Spleen (tissue), 11 donors: ENCODE data around the gene PPP1R26. TPM values are rescaled to one million over a fixed set of nuclear protein-coding genes. Genes with fewer than 3 reads are reported as not detected.

Source experiments
- DNase-seq: peaks from one replicate; pipeline ENCODE4 v3.0.0-alpha.2; 2020
- H3K27ac ChIP-seq, 8 donors: fragments of 200-600 bp; sonication (generic) in 7 of 8; 1 replicate in 4 of 8; 2 replicates in 4 of 8; pipeline versions ENCODE4 v1.5.0 to v1.8.0; 2016 to 2021; ENCODE audit warnings: inconsistent platforms in 4 of 8, mild to moderate bottlenecking in 4 of 8, moderate library complexity in 1 of 8
- H3K27me3 ChIP-seq, 7 donors: fragments of 200-600 bp; sonication (generic) in 6 of 7; replicated peaks in 1 of 7; 1 replicate in 4 of 7; 2 replicates in 3 of 7; pipeline versions ENCODE4 v1.5.0 to v1.8.0; 2016 to 2021; ENCODE audit warnings: inconsistent platforms in 3 of 7, mild to moderate bottlenecking in 1 of 7
- H3K36me3 ChIP-seq, 6 donors: fragments of 200-600 bp; sonication (generic) in 5 of 6; 1 replicate in 4 of 6; 2 replicates in 2 of 6; pipeline versions ENCODE4 v1.5.0 to v1.8.0; 2016 to 2021; ENCODE audit warnings: inconsistent platforms in 2 of 6
- H3K4me1 ChIP-seq, 6 donors: fragments of 200-600 bp; sonication (generic) in 5 of 6; 1 replicate in 3 of 6; 2 replicates in 3 of 6; pipeline versions ENCODE4 v1.5.0 to v1.8.0; 2016 to 2021; ENCODE audit warnings: inconsistent platforms in 3 of 6
- H3K4me3 ChIP-seq, 8 donors: fragments of 200-600 bp; sonication (generic) in 7 of 8; 1 replicate in 4 of 8; 2 replicates in 4 of 8; pipeline versions ENCODE4 v1.5.0 to v1.8.0; 2016 to 2021; ENCODE audit warnings: inconsistent platforms in 4 of 8, mild to moderate bottlenecking in 4 of 8, moderate library complexity in 2 of 8
- H3K9me3 ChIP-seq, 8 donors: fragments of 200-600 bp; sonication (generic) in 7 of 8; 1 replicate in 4 of 8; 2 replicates in 4 of 8; pipeline versions ENCODE4 v1.5.0 to v1.8.0; 2016 to 2021; ENCODE audit warnings: inconsistent platforms in 4 of 8
- POLR2A ChIP-seq, 3 donors: fragments of 450-650 bp; IDR thresholded peaks; one replicate each; pipeline ENCODE4 v1.5.1; 2017; ENCODE audit warnings: antibody characterized with exemption in 3 of 3, mild to moderate bottlenecking in 1 of 3
- POLR2AphosphoS5 ChIP-seq, 3 donors: sonication (generic); formaldehyde crosslinking; IDR thresholded peaks; one replicate each; pipeline ENCODE4 v1.5.1; 2017; ENCODE audit warnings: antibody characterized with exemption in 3 of 3
- WGBS, 5 donors: extraction: QIAGEN DNeasy Blood & Tissue Kit in 3 of 5; methylation state at CpG; one replicate each; pipeline versions ENCODE4 v1.1.5 to v1.1.7; 2013 to 2018; 5-methylcytosine and 5-hydroxymethylcytosine counted together
- intact Hi-C: fragments of 100-400 bp; cut with DNase I; formaldehyde crosslinking; loops from one replicate; pipeline ENCODE4 v1.15.0; 2023; ENCODE audit warnings: low total_unique reads
- polyA plus RNA-seq, 3 donors: library from polyadenylated mRNA; stranded (reverse); fragments of 200-250 nt; gene quantifications; one replicate each; pipeline ENCODE4 v1.2.1, GENCODE V29; 2013
- total RNA-seq, 7 donors: library from RNA; depleted of rRNA in 3 of 7; stranded (reverse); fragments of >200 nt in 3 of 7; fragmentation: NEBNext Ultra II Directional in 4 of 7; extraction: Animal tissue kit (Norgen Biotek cat#: 25700) in 4 of 7; gene quantifications; one replicate each; pipeline versions ENCODE4 v1.1.0 to v1.2.1, GENCODE V29; 2016 to 2021
- TF ChIP-seq, protein P1 (sequence below), 11 experiments: fragments of 200-600 bp in 7 of 11; fragments of 450-650 bp in 4 of 11; sonication (generic) in 4 of 11; IDR thresholded peaks in 8 of 11; conservative IDR thresholded peaks in 3 of 11; 1 replicate in 7 of 11; 2 replicates in 4 of 11; pipeline versions ENCODE4 v1.4.0 to v1.8.0; 2016 to 2021; ENCODE audit warnings: antibody characterized with exemption in 11 of 11, inconsistent platforms in 4 of 11, mild to moderate bottlenecking in 1 of 11
- donor health status: healthy with polysubstance abuse.
- donor health status: DM: no; HTN: no; CAD: no; lungs with moderate emphysema.
- donor health status: DM: no; HTN: no; CAD: no.
- donor health status: Bipolar disorder and iron deficiency.
- donor health status: healthy.
- donor health status: DM: no; HTN: no; CAD: no.
- donor health status: DM: yes; HTN: yes; CAD: no.

PPP1R26 gene
- total and polyA plus RNA-seq, 10 donors, result 1.8 to 18.7 (median 9.3) TPM

GRCh38 chr9:135536216-135536615, 56.6 kb downstream of the PPP1R26 start:
- Histone ChIP-seq H3K4me1 (peaks cover 0 to 4% (median 0%) of the 10 kb centered on the region in 6 donors), H3K27ac (no peak overlapping the region), H3K9me3 (no peaks in the 10 kb centered on the region), H3K27me3 (peaks cover 0 to 51% (median 0%) of the 10 kb centered on the region in 7 donors), H3K4me3 (no peak overlapping the region), H3K36me3 (no peaks in the 10 kb centered on the region)
- intact Hi-C loops, result no loop called here
- 58 to 76% (median 70%) methylated on average over 8 of the region's 8 CpGs for WGBS, 5 donors
- DNase-seq, result peak; percentile 21
- TF ChIP-seq POLR2AphosphoS5 (IDR thresholded peaks at IDR 0.05) (no peak), POLR2A (IDR thresholded peaks at IDR 0.05) (no peak)
- TF ChIP-seq, protein P1, sequence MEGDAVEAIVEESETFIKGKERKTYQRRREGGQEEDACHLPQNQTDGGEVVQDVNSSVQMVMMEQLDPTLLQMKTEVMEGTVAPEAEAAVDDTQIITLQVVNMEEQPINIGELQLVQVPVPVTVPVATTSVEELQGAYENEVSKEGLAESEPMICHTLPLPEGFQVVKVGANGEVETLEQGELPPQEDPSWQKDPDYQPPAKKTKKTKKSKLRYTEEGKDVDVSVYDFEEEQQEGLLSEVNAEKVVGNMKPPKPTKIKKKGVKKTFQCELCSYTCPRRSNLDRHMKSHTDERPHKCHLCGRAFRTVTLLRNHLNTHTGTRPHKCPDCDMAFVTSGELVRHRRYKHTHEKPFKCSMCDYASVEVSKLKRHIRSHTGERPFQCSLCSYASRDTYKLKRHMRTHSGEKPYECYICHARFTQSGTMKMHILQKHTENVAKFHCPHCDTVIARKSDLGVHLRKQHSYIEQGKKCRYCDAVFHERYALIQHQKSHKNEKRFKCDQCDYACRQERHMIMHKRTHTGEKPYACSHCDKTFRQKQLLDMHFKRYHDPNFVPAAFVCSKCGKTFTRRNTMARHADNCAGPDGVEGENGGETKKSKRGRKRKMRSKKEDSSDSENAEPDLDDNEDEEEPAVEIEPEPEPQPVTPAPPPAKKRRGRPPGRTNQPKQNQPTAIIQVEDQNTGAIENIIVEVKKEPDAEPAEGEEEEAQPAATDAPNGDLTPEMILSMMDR (IDR thresholded peaks at IDR 0.05 in 8 of 11, conservative IDR thresholded peaks at IDR 0.05 in 3 of 11), result no peak

Other genes starting within 250 kb of the PPP1R26 start
- 10 to 100 TPM; 19.2 to 34.1 (median 24.1) TPM for gene MRPS2, start 20.9 kb downstream of the PPP1R26 start, total RNA-seq
- 10 to 100 TPM; 29.8 to 40.6 (median 34.5) TPM for gene MRPS2, start 20.9 kb downstream of the PPP1R26 start, polyA plus RNA-seq
- gene LCN1, start 41.7 kb downstream of the PPP1R26 start, total RNA-seq, result not detected
- gene LCN1, start 41.7 kb downstream of the PPP1R26 start, polyA plus RNA-seq, result under 1 TPM in 1 of 3 donors, not detected in 2; 0.09 TPM
- under 1 TPM in 1 of 7 donors, not detected in 6; 0.40 TPM for gene OBP2A, start 66.3 kb downstream of the PPP1R26 start, total RNA-seq
- gene OBP2A, start 66.3 kb downstream of the PPP1R26 start, polyA plus RNA-seq, result not detected
- not detected for gene PAEP, start 82.0 kb downstream of the PPP1R26 start, total RNA-seq
- gene PAEP, start 82.0 kb downstream of the PPP1R26 start, polyA plus RNA-seq, result not detected
- not detected for gene GLT6D1, start 159.8 kb downstream of the PPP1R26 start, total RNA-seq
- not detected for gene GLT6D1, start 159.8 kb downstream of the PPP1R26 start, polyA plus RNA-seq
- gene LCN9, start 183.5 kb downstream of the PPP1R26 start, total RNA-seq, result not detected
- gene LCN9, start 183.5 kb downstream of the PPP1R26 start, polyA plus RNA-seq, result not detected
- not detected for gene SOHLH1, start 219.7 kb downstream of the PPP1R26 start, total RNA-seq
- under 1 TPM in 2 of 3 donors, not detected in 1; 0.07 to 0.10 TPM for gene SOHLH1, start 219.7 kb downstream of the PPP1R26 start, polyA plus RNA-seq
- 10 to 100 TPM in 6 of 7 donors, 1 to 10 TPM in 1; 8.3 to 41.5 (median 27.0) TPM for gene KCNT1, start 222.4 kb downstream of the PPP1R26 start, total RNA-seq
- 10 to 100 TPM in 1 of 3 donors, 1 to 10 TPM in 2; 1.0 to 18.4 (median 5.6) TPM for gene KCNT1, start 222.4 kb downstream of the PPP1R26 start, polyA plus RNA-seq